GM12878 (cell line): ENCODE measurements around the gene STAMBP. TPM values are rescaled to one million over a fixed set of nuclear protein-coding genes. Genes with fewer than 3 reads are reported as not detected.

ENCODE experiments used
- ATAC-seq: fragments of 200-7000 bp; cut with Tn5 transposase; 3 replicates; pipeline ENCODE4 v1.9.1; 2020; ENCODE audit warnings: mild to moderate bottlenecking, moderate library complexity
- BruUV-seq: library from RNA; stranded (reverse); fragments of 400-500 nt; replicated peaks from 2 replicates; lab custom pipeline; 2021; lab: Mats Ljungman, UMichigan
- CTCF ChIA-PET: fragments of 300-600 bp; sonication (Branson Sonifier 250); formaldehyde crosslinking; extraction: SDS; loops from one replicate; lab custom pipeline; 2021; ENCODE audit warnings: inconsistent platforms; lab: Yijun Ruan, JAX
- POLR2A ChIA-PET: fragments of 350-600 bp; formaldehyde crosslinking; extraction: SDS; loops from one replicate; lab custom pipeline; 2021; ENCODE audit warnings: inconsistent platforms; lab: Charles Lee
- RAD21 ChIA-PET: fragments of 300-600 bp; sonication (Branson Sonifier 250); formaldehyde crosslinking; loops from one replicate; lab custom pipeline; 2023; ENCODE audit warnings: antibody characterized with exemption; ENCODE audit not compliant: unreplicated experiment; lab: Charles Lee
- SMC1A ChIA-PET: fragments of 300-600 bp; sonication (Branson Sonifier 250); formaldehyde crosslinking; loops from one replicate; lab custom pipeline; 2023; ENCODE audit not compliant: unreplicated experiment, uncharacterized antibody; lab: Charles Lee
- DNase-seq: peaks from one replicate; pipeline ENCODE4 v3.0.0-alpha.2; 2011; ENCODE audit warnings: low read depth, low spot score
- FAIRE-seq: peaks from 3 replicates; lab custom pipeline; 2011; peaks lifted over from hg19 to GRCh38; lab: Jason Lieb, UNC
- H2AFZ ChIP-seq: 2 replicates; pipeline ENCODE4 v1.6.0; 2011; ENCODE audit warnings: low read depth, low read length, control low read depth; ENCODE audit not compliant: control insufficient read depth
- H3K27ac ChIP-seq: 2 replicates; pipeline ENCODE4 v1.5.1; 2011; ENCODE audit warnings: control low read depth; ENCODE audit not compliant: control insufficient read depth, insufficient read depth
- H3K27me3 ChIP-seq, 2 experiments: replicated peaks in 1 of 2; 2 replicates each; pipeline versions ENCODE4 v1.6.0 to v1.6.1; 2011; ENCODE audit warnings: low read length in 1 of 2; ENCODE audit not compliant: control insufficient read depth in 2 of 2, insufficient read depth in 2 of 2
- H3K36me3 ChIP-seq, 2 experiments: 2 replicates each; pipeline ENCODE4 v1.5.1; 2011; ENCODE audit warnings: low read length in 1 of 2; ENCODE audit not compliant: control insufficient read depth in 2 of 2, insufficient read depth in 2 of 2
- H3K4me1 ChIP-seq: 2 replicates; pipeline ENCODE4 v1.6.1; 2011; ENCODE audit warnings: mild to moderate bottlenecking, low read length, moderate library complexity, mixed read lengths; ENCODE audit not compliant: control insufficient read depth, insufficient read depth
- H3K4me2 ChIP-seq: 2 replicates; pipeline ENCODE4 v1.6.0; 2011; ENCODE audit warnings: control low read depth; ENCODE audit not compliant: control insufficient read depth, insufficient read depth
- H3K4me3 ChIP-seq: fragments of 200-600 bp; sonication (generic); 2 replicates; pipeline ENCODE4 v1.5.1; 2016
- H3K79me2 ChIP-seq: 2 replicates; pipeline ENCODE4 v1.6.0; 2011; ENCODE audit warnings: low read length; ENCODE audit not compliant: control insufficient read depth, insufficient read depth
- H3K9ac ChIP-seq: 2 replicates; pipeline ENCODE4 v1.8.0; 2011; ENCODE audit warnings: low read length, control low read depth, mixed read lengths; ENCODE audit not compliant: control insufficient read depth, insufficient read depth
- H3K9me3 ChIP-seq: replicated peaks from 3 replicates; pipeline ENCODE4 v1.5.1; 2011; ENCODE audit warnings: mild to moderate bottlenecking, low read length; ENCODE audit not compliant: control insufficient read depth, insufficient read depth
- H4K20me1 ChIP-seq: 2 replicates; pipeline ENCODE4 v1.6.0; 2011; ENCODE audit not compliant: control insufficient read depth, insufficient read depth
- BHLHE40 ChIP-seq, 2 experiments: fragments of 450-650 bp in 1 of 2; IDR thresholded peaks; 2 replicates each; pipeline ENCODE4 v1.6.1; 2011 to 2017; ENCODE audit warnings: low read depth in 2 of 2, borderline replicate concordance in 1 of 2, improper control_type of control experiment in 1 of 2, low read length in 1 of 2, mild to moderate bottlenecking in 1 of 2
- JUNB ChIP-seq: IDR thresholded peaks from 2 replicates; pipeline ENCODE4 v1.6.1; 2016; ENCODE audit warnings: antibody characterized with exemption, mild to moderate bottlenecking
- NR2F1 ChIP-seq: fragments of 450-650 bp; conservative IDR thresholded peaks from 2 replicates; pipeline ENCODE4 v1.6.1; 2017; ENCODE audit warnings: mild to moderate bottlenecking
- POU2F2 ChIP-seq: IDR thresholded peaks from 3 replicates; pipeline ENCODE4 v1.6.1; 2011; ENCODE audit warnings: low read depth, mild to moderate bottlenecking, low read length, borderline replicate concordance
- SPI1 ChIP-seq: IDR thresholded peaks from 2 replicates; pipeline ENCODE4 v1.6.1; 2011; ENCODE audit warnings: low read depth, mild to moderate bottlenecking, low read length, moderate library complexity, borderline replicate concordance; ENCODE audit not compliant: insufficient read depth
- ZNF592 ChIP-seq: fragments of 450-650 bp; IDR thresholded peaks from 2 replicates; pipeline ENCODE4 v1.6.1; 2017; ENCODE audit warnings: mild to moderate bottlenecking, moderate library complexity
- WGBS: methylation state at CpG from one replicate; pipeline ENCODE4 v1.1.6; 2016; ENCODE audit warnings: low lambda C conversion rate; ENCODE audit not compliant: insufficient replicate concordance, insufficient coverage; ENCODE audit errors: missing lambda C conversion rate; 5-methylcytosine and 5-hydroxymethylcytosine counted together
- in situ Hi-C: fragments of 300-500 bp; cut with MboI; formaldehyde crosslinking; loops from 9 replicates; pipeline ENCODE4 v1.14.3; 2018; ENCODE audit warnings: mixed read lengths
- intact Hi-C: fragments of 100-400 bp; cut with micrococcal nuclease; formaldehyde crosslinking; loops from one replicate; pipeline ENCODE4 v1.14.2; 2022; ENCODE audit not compliant: unreplicated experiment
- polyA plus RNA-seq, 11 experiments: library from polyadenylated mRNA; depleted of rRNA in 4 of 11; unstranded in 6 of 11; stranded (reverse) in 5 of 11; fragments of >200 nt; fragmentation: Nextera tagmentation in 4 of 11; fragmentation: Illumina TruSeq in 1 of 11; extraction: Ambion mirVana in 4 of 11; extraction: Trizol in 1 of 11; gene quantifications; 1 replicate in 1 of 11; 2 replicates in 10 of 11; pipeline versions ENCODE4 v1.2.1 to v1.2.3, GENCODE V29; 2011 to 2016; ENCODE audit warnings: inconsistent platforms in 2 of 11, missing spikeins in 2 of 11, low read depth in 1 of 11
- total RNA-seq, 4 experiments: library from RNA; depleted of rRNA in 3 of 4; stranded (reverse); fragments of >200 nt in 3 of 4; fragmentation: Illumina TruSeq in 1 of 4; extraction: Trizol in 1 of 4; gene quantifications; 2 replicates each; pipeline versions ENCODE4 v1.2.1 to v1.2.3, GENCODE V29; 2013 to 2021

STAMBP gene
- total and polyA plus RNA-seq, 10 of the 15 experiments (the other 5 are each of a cell fraction or from before 2014, with no cell fraction given): 38.9 to 84.1 (median 69.7) TPM

- ChIA-PET CTCF (interaction anchor here (0.6 to 8.9 kb wide), 27 partner anchors 11 to 766 kb away, joined by 3 to 191 read pairs (median 4); partner anchors contain the start of genes BOLA3 and DUSP11), SMC1A (interaction anchor here (0.6 to 7.3 kb wide), 27 partner anchors 11 to 515 kb away, joined by 3 to 53 read pairs (median 4); partner anchors contain the start of genes BOLA3 and TPRKB), POLR2A (interaction anchor here (0.6 to 1.9 kb wide), 5 partner anchors 149 to 326 kb away, joined by 3 to 6 read pairs (median 4); partner anchors contain the start of gene BOLA3)
- H3K4me2 ChIP-seq: peak overlapping the region; percentile 62
- no peaks in the 10 kb centered on the region for H4K20me1 ChIP-seq
- ATAC-seq (peak; percentile 82), DNase-seq (peak; percentile 75), FAIRE-seq (peak; percentile 64)
- H3K4me3 ChIP-seq: no peak overlapping the region
- no peaks in the 10 kb centered on the region for H3K27me3 ChIP-seq
- no peaks in the 10 kb centered on the region for H3K9me3 ChIP-seq
- WGBS: 7% methylated on average over 1 of the region's 1 CpG
- no TSS peak for BruUV-seq
- no peak overlapping the region; the same call in 1 of the 2 replicates for H2AFZ ChIP-seq
- H3K4me1 ChIP-seq: peaks cover 20% of the 10 kb centered on the region
- in situ Hi-C loops: loop anchor here (10.0 kb wide), 1 partner anchor 573 kb away; no protein-coding TSS in a partner anchor
- no peaks in the 10 kb centered on the region for H3K36me3 ChIP-seq
- peak overlapping the region; percentile 76 for H3K27ac ChIP-seq
- H3K9ac ChIP-seq: no peak overlapping the region
- TF ChIP-seq NR2F1 (peak; percentile 49; the same call in 1 of the 2 replicates), ZNF592 (no peak), POU2F2 (peak; percentile 89; the same call in 2 of the 3 replicates), BHLHE40 (IDR thresholded peaks at IDR 0.05; ENCODE audit: borderline replicate concordance in 1 of 2, low read depth in 2 of 2, low read length in 1 of 2) (peak in 1 of 2 experiments; percentile 23; a peak in 1 of 4 replicates), SPI1 (peak; percentile 38; the same call in 1 of the 2 replicates), JUNB (no peak)
- TF ChIP-seq, all 136 proteins: peak for 4
- RAD21 ChIA-PET: interaction anchor here (0.7 to 8.4 kb wide), 12 partner anchors 10 to 513 kb away, joined by 3 to 96 read pairs (median 6); partner anchors contain the start of genes BOLA3, MOB1A and TPRKB
- intact Hi-C loops: loop anchor here (10.0 kb wide), 5 partner anchors 137 to 513 kb away; partner anchors contain the start of gene TET3
- no peaks in the 10 kb centered on the region for H3K79me2 ChIP-seq
These were observed 6.5 kb upstream of the STAMBP start for GRCh38 chr2:73822276-73822675.
